Measurements from ENCODE around the gene PTH1R.
A peak's percentile ranks its signal among the peaks of the same experiment; 100 is the strongest.

PTH1R gene

GRCh38 chr3:46947546-46947901 is 70.0 kb downstream of the PTH1R start:
- Histone ChIP-seq H3K4me2 (ENCODE audit: low read length, poor library complexity, severe bottlenecking) (no peak overlapping the region), H2BK120ac (ENCODE audit: low read depth, low read length) (no peak overlapping the region), H3K36me3 (ENCODE audit: control insufficient read depth in 1 of 2, insufficient read depth in 2 of 2, low read depth in 1 of 2, low read length in 2 of 2) (peaks cover 25 to 31% of the 10 kb centered on the region in 2 experiments), H3K18ac (ENCODE audit: low read depth in 1 of 2, low read length in 2 of 2) (peak overlapping the region; percentile 76 to 91), H2BK5ac (ENCODE audit: low read depth, low read length, poor library complexity, severe bottlenecking) (no peak overlapping the region), H3K27ac (ENCODE audit: low read length, poor library complexity, severe bottlenecking) (no peak overlapping the region), H4K91ac (ENCODE audit: low read length) (peak overlapping the region; percentile 72), H3K4me3 (ENCODE audit: insufficient read depth in 1 of 2, low read depth in 1 of 2, low read length in 2 of 2) (no peak overlapping the region), H3K9me3 (ENCODE audit: control insufficient read depth, low read length) (no peaks in the 10 kb centered on the region), H2BK15ac (ENCODE audit: low read depth, poor library complexity, severe bottlenecking) (no peak overlapping the region), H3K9ac (ENCODE audit: low read length) (no peak overlapping the region), H3K27me3 (ENCODE audit: control insufficient read depth in 1 of 2, insufficient read depth in 1 of 2, low read length in 2 of 2) (no peaks in the 10 kb centered on the region), H3K14ac (ENCODE audit: low read length in 2 of 2) (peak overlapping the region in 1 of 2 experiments; percentile 63), H3K23ac (ENCODE audit: low read length in 2 of 2) (no peak overlapping the region), H3K4ac (ENCODE audit: low read depth in 1 of 2, low read length in 2 of 2) (peak overlapping the region in 1 of 2 experiments; percentile 79), H3K79me1 (replicated peaks; ENCODE audit: low read length, poor library complexity, severe bottlenecking) (peaks cover 29% of the 10 kb centered on the region), H4K8ac (ENCODE audit: low read length) (peak overlapping the region; percentile 88), H2AFZ (ENCODE audit: low read depth, low read length) (no peak overlapping the region), H2BK12ac (ENCODE audit: low read length in 2 of 2) (peak overlapping the region in 1 of 2 experiments; percentile 7), H3K4me1 (ENCODE audit: control insufficient read depth, insufficient read depth, low read depth, low read length) (peaks cover 59% of the 10 kb centered on the region), H2AK5ac (ENCODE audit: low read length, severe bottlenecking) (no peak overlapping the region)
- no peak for DNase-seq
- 68% methylated on average over 4 of the region's 4 CpGs for WGBS

GRCh38 chr3:46947981-46948791 is 70.7 kb downstream of the PTH1R start:
- Histone ChIP-seq H2BK15ac (ENCODE audit: low read depth, poor library complexity, severe bottlenecking) (peak overlapping the region; percentile 78), H3K4me2 (ENCODE audit: low read length, poor library complexity, severe bottlenecking) (no peak overlapping the region), H4K8ac (ENCODE audit: low read length) (peak overlapping the region; percentile 91), H3K4me3 (ENCODE audit: insufficient read depth in 1 of 2, low read depth in 1 of 2, low read length in 2 of 2) (no peak overlapping the region), H3K79me1 (replicated peaks; ENCODE audit: low read length, poor library complexity, severe bottlenecking) (peaks cover 30% of the 10 kb centered on the region), H3K36me3 (ENCODE audit: control insufficient read depth in 1 of 2, insufficient read depth in 2 of 2, low read depth in 1 of 2, low read length in 2 of 2) (peaks cover 25 to 31% of the 10 kb centered on the region in 2 experiments), H4K91ac (ENCODE audit: low read length) (peak overlapping the region; percentile 98), H3K4ac (ENCODE audit: low read depth in 1 of 2, low read length in 2 of 2) (peak overlapping the region; percentile 22 to 79), H3K4me1 (ENCODE audit: control insufficient read depth, insufficient read depth, low read depth, low read length) (peaks cover 54% of the 10 kb centered on the region), H2BK120ac (ENCODE audit: low read depth, low read length) (no peak overlapping the region), H2BK12ac (ENCODE audit: low read length in 2 of 2) (peak overlapping the region; percentile 89 to 98), H2AK5ac (ENCODE audit: low read length, severe bottlenecking) (peak overlapping the region; percentile 27), H3K27ac (ENCODE audit: low read length, poor library complexity, severe bottlenecking) (no peak overlapping the region), H3K14ac (ENCODE audit: low read length in 2 of 2) (peak overlapping the region in 1 of 2 experiments; percentile 93), H3K9me3 (ENCODE audit: control insufficient read depth, low read length) (no peaks in the 10 kb centered on the region), H3K9ac (ENCODE audit: low read length) (no peak overlapping the region), H2AFZ (ENCODE audit: low read depth, low read length) (no peak overlapping the region), H2BK5ac (ENCODE audit: low read depth, low read length, poor library complexity, severe bottlenecking) (no peak overlapping the region), H3K18ac (ENCODE audit: low read depth in 1 of 2, low read length in 2 of 2) (peak overlapping the region; percentile 88 to 91), H3K27me3 (ENCODE audit: control insufficient read depth in 1 of 2, insufficient read depth in 1 of 2, low read length in 2 of 2) (no peaks in the 10 kb centered on the region), H3K23ac (ENCODE audit: low read length in 2 of 2) (no peak overlapping the region)
- peak; percentile 86 for DNase-seq
- 59% methylated on average over 19 of the region's 19 CpGs for WGBS

DNA sequence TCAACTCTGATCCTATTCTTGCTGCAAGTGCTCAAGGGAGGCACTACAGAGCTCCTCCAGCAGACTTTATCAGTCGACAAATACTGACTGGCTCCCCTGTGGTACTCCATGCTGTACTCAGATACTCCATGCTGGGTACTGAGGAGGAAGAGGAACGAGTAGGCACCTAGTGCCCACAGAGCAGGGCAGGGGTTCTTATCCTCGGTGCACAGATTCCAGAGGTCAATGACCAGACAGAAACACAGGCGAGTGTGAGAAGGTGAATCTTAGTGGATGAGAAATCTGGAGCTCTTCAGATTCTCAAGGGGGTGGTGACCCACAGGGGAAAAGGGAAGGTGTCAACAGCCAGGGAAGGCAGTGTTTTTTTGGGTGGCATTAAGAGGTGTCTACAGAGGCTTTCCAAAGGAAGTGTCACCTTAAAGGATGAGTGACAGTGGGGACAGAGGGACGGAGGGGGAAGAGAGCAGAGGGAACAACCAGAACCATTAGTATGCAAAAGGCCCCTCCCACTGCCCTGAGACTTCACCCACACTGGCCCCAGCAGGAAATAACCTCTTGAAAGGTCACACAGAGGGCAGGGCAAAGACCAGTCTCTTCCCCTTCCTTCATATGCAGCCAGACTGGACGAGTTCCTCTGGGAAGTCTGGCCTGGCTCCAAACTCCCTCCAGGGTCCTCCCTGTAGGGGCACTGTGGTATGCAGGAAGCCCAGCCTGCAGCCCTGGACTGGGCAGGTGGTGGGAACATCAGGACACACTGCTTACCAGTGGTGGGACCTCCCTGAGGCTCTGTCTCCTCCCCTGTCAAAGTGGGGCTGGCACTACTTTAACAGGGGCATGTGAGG is 71.5 kb downstream of the PTH1R start:
- Histone ChIP-seq H3K4me3 (ENCODE audit: insufficient read depth in 1 of 2, low read depth in 1 of 2, low read length in 2 of 2) (no peak overlapping the region), H3K9ac (ENCODE audit: low read length) (no peak overlapping the region), H2BK120ac (ENCODE audit: low read depth, low read length) (no peak overlapping the region), H3K9me3 (ENCODE audit: control insufficient read depth, low read length) (no peaks in the 10 kb centered on the region), H3K4ac (ENCODE audit: low read depth in 1 of 2, low read length in 2 of 2) (peak overlapping the region in 1 of 2 experiments; percentile 61), H4K91ac (ENCODE audit: low read length) (peak overlapping the region; percentile 98), H3K23ac (ENCODE audit: low read length in 2 of 2) (no peak overlapping the region), H2BK12ac (ENCODE audit: low read length in 2 of 2) (peak overlapping the region; percentile 89 to 98), H2BK5ac (ENCODE audit: low read depth, low read length, poor library complexity, severe bottlenecking) (no peak overlapping the region), H3K4me2 (ENCODE audit: low read length, poor library complexity, severe bottlenecking) (no peak overlapping the region), H3K4me1 (ENCODE audit: control insufficient read depth, insufficient read depth, low read depth, low read length) (peaks cover 51% of the 10 kb centered on the region), H2AK5ac (ENCODE audit: low read length, severe bottlenecking) (peak overlapping the region; percentile 34), H3K27me3 (ENCODE audit: control insufficient read depth in 1 of 2, insufficient read depth in 1 of 2, low read length in 2 of 2) (no peaks in the 10 kb centered on the region), H3K18ac (ENCODE audit: low read depth in 1 of 2, low read length in 2 of 2) (peak overlapping the region; percentile 88 to 91), H4K8ac (ENCODE audit: low read length) (no peak overlapping the region), H3K27ac (ENCODE audit: low read length, poor library complexity, severe bottlenecking) (no peak overlapping the region), H3K79me1 (replicated peaks; ENCODE audit: low read length, poor library complexity, severe bottlenecking) (peaks cover 30% of the 10 kb centered on the region), H2AFZ (ENCODE audit: low read depth, low read length) (no peak overlapping the region), H3K14ac (ENCODE audit: low read length in 2 of 2) (peak overlapping the region in 1 of 2 experiments; percentile 93), H2BK15ac (ENCODE audit: low read depth, poor library complexity, severe bottlenecking) (peak overlapping the region; percentile 78), H3K36me3 (ENCODE audit: control insufficient read depth in 1 of 2, insufficient read depth in 2 of 2, low read depth in 1 of 2, low read length in 2 of 2) (peaks cover 25 to 31% of the 10 kb centered on the region in 2 experiments)
- WGBS: 27% methylated on average over 6 of the region's 6 CpGs
- DNase-seq: peak; percentile 54

DNA sequence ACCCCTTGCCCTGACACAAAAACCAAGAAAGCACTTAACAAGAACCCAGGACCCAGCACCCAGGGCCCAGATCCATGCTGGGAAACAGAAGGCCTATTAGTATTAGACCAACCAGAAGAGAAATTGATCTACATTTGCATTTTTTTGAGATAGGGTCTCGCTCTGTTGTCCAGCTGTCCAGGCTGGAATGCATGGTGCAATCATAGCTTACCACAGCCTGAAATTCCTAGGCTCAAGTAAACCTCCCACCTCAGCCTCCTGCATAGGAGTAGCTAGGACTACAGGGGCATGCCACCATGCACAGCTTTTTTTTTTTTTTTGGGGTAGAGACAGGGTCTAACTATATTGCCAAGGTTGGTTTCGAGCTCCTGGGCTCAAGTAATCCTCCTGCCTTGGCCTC is 72.7 kb downstream of the PTH1R start:
- Histone ChIP-seq H3K4me3 (ENCODE audit: insufficient read depth in 1 of 2, low read depth in 1 of 2, low read length in 2 of 2) (no peak overlapping the region), H2AK5ac (ENCODE audit: low read length, severe bottlenecking) (peak overlapping the region; percentile 35), H3K27ac (ENCODE audit: low read length, poor library complexity, severe bottlenecking) (no peak overlapping the region), H4K8ac (ENCODE audit: low read length) (no peak overlapping the region), H3K36me3 (ENCODE audit: control insufficient read depth in 1 of 2, insufficient read depth in 2 of 2, low read depth in 1 of 2, low read length in 2 of 2) (peaks cover 21 to 31% of the 10 kb centered on the region in 2 experiments), H3K79me1 (replicated peaks; ENCODE audit: low read length, poor library complexity, severe bottlenecking) (peaks cover 26% of the 10 kb centered on the region), H3K23ac (ENCODE audit: low read length in 2 of 2) (no peak overlapping the region), H3K18ac (ENCODE audit: low read depth in 1 of 2, low read length in 2 of 2) (no peak overlapping the region), H4K91ac (ENCODE audit: low read length) (no peak overlapping the region), H3K27me3 (ENCODE audit: control insufficient read depth in 1 of 2, insufficient read depth in 1 of 2, low read length in 2 of 2) (no peaks in the 10 kb centered on the region), H2BK120ac (ENCODE audit: low read depth, low read length) (no peak overlapping the region), H2BK15ac (ENCODE audit: low read depth, poor library complexity, severe bottlenecking) (no peak overlapping the region), H2BK5ac (ENCODE audit: low read depth, low read length, poor library complexity, severe bottlenecking) (no peak overlapping the region), H2BK12ac (ENCODE audit: low read length in 2 of 2) (no peak overlapping the region), H3K14ac (ENCODE audit: low read length in 2 of 2) (no peak overlapping the region), H3K4me2 (ENCODE audit: low read length, poor library complexity, severe bottlenecking) (no peak overlapping the region), H3K9me3 (ENCODE audit: control insufficient read depth, low read length) (no peaks in the 10 kb centered on the region), H3K4me1 (ENCODE audit: control insufficient read depth, insufficient read depth, low read depth, low read length) (peaks cover 42% of the 10 kb centered on the region), H2AFZ (ENCODE audit: low read depth, low read length) (no peak overlapping the region), H3K9ac (ENCODE audit: low read length) (no peak overlapping the region), H3K4ac (ENCODE audit: low read depth in 1 of 2, low read length in 2 of 2) (no peak overlapping the region)
- WGBS: 95% methylated on average over 1 of the region's 2 CpGs
- no peak for DNase-seq

Measured in mesenchymal stem cell (in vitro differentiated cells and primary cell).